SK-N-SH (cell line): ENCODE results near the gene MAGEA6.

Experiments
- CTCF ChIP-seq: fragments of 200-600 bp; sonication (generic); IDR thresholded peaks from 2 replicates; pipeline ENCODE4 v1.6.1; 2017; ENCODE audit warnings: antibody characterized with exemption, mild to moderate bottlenecking, moderate library complexity
- EP300 ChIP-seq, 2 experiments: IDR thresholded peaks; 2 replicates each; pipeline versions ENCODE4 v1.4.0 to v1.6.1; 2012; ENCODE audit warnings: borderline replicate concordance in 1 of 2, low read depth in 1 of 2, low read length in 1 of 2
- EZH2phosphoT487 ChIP-seq: fragments of 200-600 bp; sonication (generic); IDR thresholded peaks from 2 replicates; pipeline ENCODE4 v1.6.1; 2017; ENCODE audit warnings: low read depth, mixed run types, mild to moderate bottlenecking, antibody characterized with exemption, moderate library complexity, borderline replicate concordance
- FOSL2 ChIP-seq: IDR thresholded peaks from 2 replicates; pipeline ENCODE4 v1.4.0; 2012; ENCODE audit warnings: low read depth, mild to moderate bottlenecking, moderate library complexity, borderline replicate concordance
- FOXM1 ChIP-seq: IDR thresholded peaks from 2 replicates; pipeline ENCODE4 v1.4.0; 2012; ENCODE audit warnings: low read depth, mild to moderate bottlenecking
- MAX ChIP-seq: IDR thresholded peaks from 2 replicates; pipeline ENCODE4 v1.4.0; 2012; ENCODE audit warnings: low read depth
- NRF1 ChIP-seq: IDR thresholded peaks from 2 replicates; pipeline ENCODE4 v1.6.1; 2012; ENCODE audit warnings: low read depth, mild to moderate bottlenecking, low read length
- RAD21 ChIP-seq: IDR thresholded peaks from 2 replicates; pipeline ENCODE4 v1.6.1; 2012; ENCODE audit warnings: mild to moderate bottlenecking, low read length

- no peak for TF ChIP-seq CTCF
- TF ChIP-seq EZH2phosphoT487: no peak
- no peak for TF ChIP-seq RAD21
- TF ChIP-seq FOSL2: no peak
- TF ChIP-seq EP300 (IDR thresholded peaks at IDR 0.05; ENCODE audit: borderline replicate concordance in 1 of 2, low read depth in 1 of 2, low read length in 1 of 2): no peak
- no peak for TF ChIP-seq NRF1
- TF ChIP-seq FOXM1: no peak
- no peak for TF ChIP-seq MAX
Observed at GRCh38 chrX:152735860-152736511, 33.5 kb downstream of the MAGEA6 start.
